Osteoblast (primary cell): ENCODE data around the gene CRABP2. TPM values are rescaled to one million over a fixed set of nuclear protein-coding genes. Genes with fewer than 3 reads are reported as not detected.

Experiments used
- DNase-seq: peaks from one replicate; pipeline ENCODE4 v3.0.0; 2011; ENCODE audit warnings: low spot score, mixed read lengths; ENCODE audit not compliant: insufficient read length; ENCODE audit errors: missing footprints
- H2AFZ ChIP-seq: 2 replicates; pipeline ENCODE4 v1.6.0; 2011; ENCODE audit warnings: mild to moderate bottlenecking, low read length
- H3K27ac ChIP-seq: 2 replicates; pipeline ENCODE4 v1.5.1; 2011; ENCODE audit warnings: mild to moderate bottlenecking, low read depth, low read length, moderate library complexity
- H3K27me3 ChIP-seq: 2 replicates; pipeline ENCODE4 v1.6.0; 2012; ENCODE audit warnings: mild to moderate bottlenecking, control low read depth, inconsistent platforms, low read length, moderate library complexity; ENCODE audit not compliant: insufficient read depth
- H3K36me3 ChIP-seq: 2 replicates; pipeline ENCODE4 v1.5.1; 2011; ENCODE audit warnings: mild to moderate bottlenecking, low read length, control low read depth, moderate library complexity; ENCODE audit not compliant: insufficient read depth
- H3K4me1 ChIP-seq: 2 replicates; pipeline ENCODE4 v1.5.1; 2011; ENCODE audit warnings: mild to moderate bottlenecking, low read length, control low read depth, moderate library complexity; ENCODE audit not compliant: insufficient read depth
- H3K4me2 ChIP-seq: 2 replicates; pipeline ENCODE4 v1.6.0; 2011; ENCODE audit warnings: mild to moderate bottlenecking, low read length; ENCODE audit not compliant: insufficient read depth
- H3K4me3 ChIP-seq: fragments of 200-600 bp; sonication (generic); 3 replicates; pipeline ENCODE4 v1.5.1; 2012; ENCODE audit warnings: mild to moderate bottlenecking, low read length, inconsistent platforms; ENCODE audit not compliant: insufficient read depth
- H3K79me2 ChIP-seq: 2 replicates; pipeline ENCODE4 v1.6.0; 2012; ENCODE audit warnings: mild to moderate bottlenecking, low read length, control low read depth, inconsistent platforms; ENCODE audit not compliant: insufficient read depth
- H3K9me3 ChIP-seq: 2 replicates; pipeline ENCODE4 v1.5.1; 2011; ENCODE audit warnings: low read depth, low read length, control low read depth
- H4K20me1 ChIP-seq: 2 replicates; pipeline ENCODE4 v1.6.0; 2012; ENCODE audit warnings: mild to moderate bottlenecking, low read length, control low read depth; ENCODE audit not compliant: insufficient read depth
- CTCF ChIP-seq: IDR thresholded peaks from 2 replicates; pipeline ENCODE4 v1.5.1; 2011; ENCODE audit warnings: mild to moderate bottlenecking, low read depth, low read length, moderate library complexity; ENCODE audit errors: extremely low read depth
- total RNA-seq: library from RNA; depleted of rRNA; stranded (reverse); fragments of >200 nt; gene quantifications from 2 replicates; pipeline ENCODE4 v1.2.3, GENCODE V29; 2012

Gene CRABP2
- total RNA-seq, 1 donor, result 16.6 TPM

DNA sequence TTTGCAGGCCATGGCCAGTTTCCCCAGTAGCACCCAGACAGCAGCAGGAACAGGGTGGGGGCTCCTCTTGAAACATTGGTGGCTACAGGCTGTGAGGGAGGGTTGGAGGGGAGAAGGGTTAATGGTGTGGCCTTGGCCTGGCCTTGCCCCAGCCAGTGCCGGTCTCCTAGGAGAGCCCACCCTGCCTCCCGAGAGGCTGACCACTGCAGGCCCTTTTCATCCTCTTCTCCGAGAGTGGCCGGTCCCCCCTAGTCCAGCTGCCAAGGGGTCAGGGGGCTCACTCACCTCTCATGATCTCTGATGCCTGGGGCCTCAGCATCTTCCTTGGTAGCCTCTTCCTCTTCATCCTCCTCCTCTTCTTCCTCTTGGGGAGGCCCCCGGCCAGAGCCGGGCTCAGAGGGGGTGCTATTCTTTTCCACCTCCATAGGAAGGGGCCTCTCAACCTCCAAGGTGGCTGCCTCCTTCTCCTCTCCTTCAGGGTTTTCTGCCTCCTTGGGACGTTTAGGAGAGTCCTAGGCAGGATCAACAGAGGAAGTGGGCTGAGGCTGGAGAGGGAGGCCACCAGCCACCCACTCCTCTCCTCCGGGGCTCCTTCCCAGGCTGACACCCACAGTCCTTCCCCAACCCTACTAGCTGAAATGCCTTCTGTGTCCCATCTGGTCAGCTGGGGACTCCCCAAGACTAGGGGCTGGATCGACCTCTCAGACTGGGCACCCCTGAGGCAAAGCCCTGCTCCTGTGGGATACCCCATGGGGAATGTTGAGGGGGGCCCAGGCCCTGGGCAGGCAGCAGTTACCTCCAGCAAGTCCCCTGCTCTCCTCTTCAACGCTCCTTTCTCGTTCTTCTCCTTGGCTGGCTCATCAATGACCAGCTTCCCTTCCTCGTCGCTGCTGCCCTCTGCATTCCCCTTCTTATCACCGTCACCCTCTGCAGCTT, 38.3 kb upstream of the CRABP2 start:
- H3K27ac ChIP-seq, result no peak overlapping the region
- H3K9me3 ChIP-seq, result no peaks in the 10 kb centered on the region
- H3K36me3 ChIP-seq, result peaks cover 48% of the 10 kb centered on the region
- DNase-seq, result no peak
- peaks cover 73% of the 10 kb centered on the region for H3K79me2 ChIP-seq
- H3K27me3 ChIP-seq, result no peaks in the 10 kb centered on the region
- peaks cover 41% of the 10 kb centered on the region for H3K4me1 ChIP-seq
- no peaks in the 10 kb centered on the region for H4K20me1 ChIP-seq
- no peak overlapping the region for H2AFZ ChIP-seq
- H3K4me3 ChIP-seq, result no peak overlapping the region
- TF ChIP-seq CTCF, result no peak
- H3K4me2 ChIP-seq, result no peak overlapping the region

DNA sequence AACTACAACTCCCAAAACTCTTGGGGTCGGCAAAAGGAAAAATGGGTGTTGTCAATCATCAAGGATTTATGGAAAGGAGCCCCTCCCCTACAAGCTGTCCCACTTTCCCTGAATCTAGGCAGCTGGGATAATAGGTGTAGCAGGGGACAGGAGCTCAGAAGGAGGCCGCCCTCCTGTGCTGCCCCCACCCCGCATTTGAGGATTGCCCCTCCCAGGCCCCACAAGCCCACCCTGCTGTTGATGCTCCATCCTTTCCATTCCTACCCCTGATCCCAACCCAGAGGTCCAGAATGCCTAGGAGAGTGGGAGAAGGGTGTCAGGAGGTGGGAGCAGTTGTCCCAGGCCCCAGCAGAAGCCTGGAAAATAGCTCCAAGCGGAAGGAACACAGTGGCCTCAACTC, 37.4 kb upstream of the CRABP2 start:
- H3K27me3 ChIP-seq, result no peaks in the 10 kb centered on the region
- H2AFZ ChIP-seq, result no peak overlapping the region
- no peak overlapping the region for H3K27ac ChIP-seq
- H3K4me1 ChIP-seq, result peaks cover 33% of the 10 kb centered on the region
- H3K4me2 ChIP-seq, result no peak overlapping the region
- H3K36me3 ChIP-seq, result peaks cover 55% of the 10 kb centered on the region
- H4K20me1 ChIP-seq, result no peaks in the 10 kb centered on the region
- TF ChIP-seq CTCF, result no peak
- no peak for DNase-seq
- H3K9me3 ChIP-seq, result no peaks in the 10 kb centered on the region
- peaks cover 67% of the 10 kb centered on the region for H3K79me2 ChIP-seq
- no peak overlapping the region for H3K4me3 ChIP-seq

DNA sequence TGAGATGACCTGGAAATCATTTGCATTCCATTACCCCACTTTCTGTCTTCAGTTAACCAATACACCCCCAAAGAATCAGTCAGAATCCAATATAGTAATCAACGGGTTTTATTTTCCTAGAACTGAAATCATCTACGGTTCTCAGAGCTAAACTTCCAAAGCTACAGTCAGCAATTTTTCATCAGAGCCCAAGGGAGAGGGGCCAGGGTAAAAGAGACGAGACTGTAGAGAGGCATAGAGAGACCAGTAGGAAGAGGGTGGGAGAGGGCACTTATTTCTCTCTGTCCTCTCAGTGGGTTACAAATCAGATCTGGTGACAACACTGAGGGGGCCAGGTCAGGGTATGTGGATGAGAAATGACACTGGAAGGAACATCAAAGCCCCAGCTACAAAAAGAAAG, 36.6 kb upstream of the CRABP2 start:
- no peaks in the 10 kb centered on the region for H3K9me3 ChIP-seq
- no peak overlapping the region for H2AFZ ChIP-seq
- H3K36me3 ChIP-seq, result peaks cover 60% of the 10 kb centered on the region
- no peak overlapping the region for H3K4me3 ChIP-seq
- peaks cover 59% of the 10 kb centered on the region for H3K79me2 ChIP-seq
- H3K27ac ChIP-seq, result peak overlapping the region; percentile 69
- no peak for DNase-seq
- TF ChIP-seq CTCF, result no peak
- no peak overlapping the region for H3K4me2 ChIP-seq
- peaks cover 26% of the 10 kb centered on the region for H3K4me1 ChIP-seq
- no peaks in the 10 kb centered on the region for H3K27me3 ChIP-seq
- no peaks in the 10 kb centered on the region for H4K20me1 ChIP-seq

DNA sequence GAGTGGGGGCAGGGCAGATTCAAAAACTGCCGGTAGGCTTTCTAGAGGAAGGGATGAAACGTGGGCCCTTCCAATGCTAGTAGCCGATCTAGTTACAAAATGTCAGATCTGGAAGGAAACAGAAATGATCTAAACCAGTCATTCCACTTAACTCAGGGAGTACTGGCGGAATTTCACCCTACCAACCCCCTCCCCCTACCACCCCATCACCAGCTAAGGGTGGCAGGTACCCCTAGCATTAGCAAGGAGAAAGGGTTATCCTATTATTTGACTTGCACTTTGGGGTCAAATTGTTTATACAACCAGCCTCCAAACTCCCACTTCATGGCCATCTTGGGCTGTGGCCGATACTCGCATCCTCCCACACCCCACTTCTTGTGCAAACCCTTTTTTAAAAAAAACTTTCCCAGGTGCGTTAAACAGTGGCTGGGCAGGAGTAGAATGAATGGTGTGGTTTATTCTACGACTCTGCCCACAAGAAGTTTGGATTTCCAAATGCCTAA, 36.1 kb upstream of the CRABP2 start:
- Histone ChIP-seq H3K4me2 (peak overlapping the region; percentile 67), H2AFZ (peak overlapping the region; percentile 69), H3K4me3 (peak overlapping the region; percentile 53), H3K79me2 (peaks cover 55% of the 10 kb centered on the region), H3K9me3 (no peaks in the 10 kb centered on the region), H3K27ac (peak overlapping the region; percentile 69), H4K20me1 (no peaks in the 10 kb centered on the region), H3K4me1 (peaks cover 22% of the 10 kb centered on the region), H3K27me3 (no peaks in the 10 kb centered on the region), H3K36me3 (peaks cover 61% of the 10 kb centered on the region)
- DNase-seq, result no peak
- no peak for TF ChIP-seq CTCF
